NCI-H2196 treated with DMSO at 0.1 percent for 48 hours (cell line): ENCODE results near the gene EXOC3L1.

Experiments used
- DNase-seq: peaks from one replicate; lab custom pipeline; 2025; ENCODE audit not compliant: unreplicated experiment; lab: John Stamatoyannopoulos, UW

EXOC3L1 gene

DNA sequence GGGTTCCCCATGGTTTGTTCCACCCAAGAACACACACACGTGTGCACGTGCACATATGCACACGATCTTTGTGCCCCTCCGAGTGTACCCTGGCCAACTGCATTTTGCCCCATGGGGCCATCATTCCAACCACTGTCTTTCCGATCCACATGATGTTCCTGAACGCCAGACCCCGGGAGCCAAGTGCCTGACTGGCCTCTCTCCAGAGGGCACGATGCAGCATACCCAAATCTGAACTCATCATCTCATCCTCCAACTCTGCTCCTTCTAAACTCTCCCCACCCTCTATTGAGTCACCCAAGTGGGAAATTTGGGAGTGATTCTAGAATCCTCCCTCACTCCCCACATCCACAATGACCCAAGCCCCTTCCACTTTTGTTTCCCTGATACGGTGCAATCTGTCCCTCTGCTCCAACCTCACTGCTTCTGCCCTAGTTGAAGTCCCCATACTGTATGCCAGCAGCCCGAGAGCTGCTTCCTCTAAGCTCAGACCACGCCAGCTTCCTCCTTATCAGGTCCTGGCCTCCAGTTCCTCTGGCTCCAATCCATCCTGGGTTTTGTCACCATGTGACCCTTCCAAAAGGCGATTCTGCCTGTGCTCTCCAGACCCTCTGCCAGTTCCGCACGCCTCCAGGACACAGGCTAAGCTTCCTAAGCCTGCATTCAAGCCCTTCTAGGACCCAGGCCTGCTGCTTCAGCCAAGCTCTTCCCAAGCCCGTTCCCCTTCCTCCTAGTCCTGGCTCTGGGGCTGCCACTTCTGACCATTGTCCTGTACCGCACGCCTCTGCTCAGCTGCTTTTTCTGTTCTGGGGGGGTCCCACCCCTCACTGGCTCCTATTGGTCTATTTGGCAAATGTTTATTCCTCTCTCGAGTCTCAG, 26.9 kb upstream of the EXOC3L1 start:
- no peak for DNase-seq

- no peak for DNase-seq
Observed at GRCh38 chr16:67215706-67216105, 25.8 kb upstream of the EXOC3L1 start.

DNA sequence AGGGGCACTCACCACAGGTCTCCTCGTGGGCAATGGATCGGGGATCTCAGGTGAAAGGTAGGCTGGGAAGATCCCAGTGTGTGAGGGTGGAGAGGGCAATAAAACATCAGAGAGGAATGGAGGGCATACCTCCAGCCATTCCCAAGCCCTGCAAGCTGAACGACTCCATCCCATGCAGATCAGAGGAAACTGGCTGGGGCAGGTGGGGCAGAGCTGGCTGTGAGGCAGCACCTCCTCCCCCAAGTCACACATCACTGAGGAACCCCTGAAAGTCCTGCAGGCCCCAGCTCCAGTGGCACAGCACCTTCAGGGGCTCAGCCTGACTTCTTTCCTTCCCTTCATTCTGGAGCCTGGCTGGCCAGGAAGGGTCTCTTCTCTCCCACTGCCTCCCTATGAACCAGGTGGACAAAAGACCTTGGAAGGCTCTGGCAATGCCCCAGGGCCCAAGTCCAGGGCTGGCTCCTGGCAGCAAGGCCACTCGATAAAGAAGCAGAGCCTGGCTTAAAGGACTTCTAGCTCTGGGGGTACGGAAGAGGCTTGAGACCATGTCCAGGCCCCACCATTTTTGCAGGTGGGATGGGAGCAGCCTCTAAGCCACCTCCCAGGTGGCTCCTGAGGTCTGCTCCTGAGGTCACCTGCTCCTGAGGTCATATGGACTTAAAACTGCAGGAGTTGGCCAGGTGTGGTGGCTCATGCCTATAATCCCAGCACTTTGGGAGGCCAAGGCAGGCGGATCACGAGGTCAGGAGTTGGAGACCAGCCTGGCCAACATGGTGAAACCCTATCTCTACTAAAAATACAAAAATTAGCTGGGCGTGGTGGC, 23.5 kb upstream of the EXOC3L1 start:
- DNase-seq = no peak

- DNase-seq = no peak
Observed at GRCh38 chr16:67212766-67213165, 22.8 kb upstream of the EXOC3L1 start.

- no peak for DNase-seq
Observed at GRCh38 chr16:67211674-67212073, 21.7 kb upstream of the EXOC3L1 start.

- no peak for DNase-seq
Observed at GRCh38 chr16:67210069-67210937, 20.4 kb upstream of the EXOC3L1 start.

GRCh38 chr16:67209565-67209964, 19.6 kb upstream of the EXOC3L1 start:
- DNase-seq = no peak

DNA sequence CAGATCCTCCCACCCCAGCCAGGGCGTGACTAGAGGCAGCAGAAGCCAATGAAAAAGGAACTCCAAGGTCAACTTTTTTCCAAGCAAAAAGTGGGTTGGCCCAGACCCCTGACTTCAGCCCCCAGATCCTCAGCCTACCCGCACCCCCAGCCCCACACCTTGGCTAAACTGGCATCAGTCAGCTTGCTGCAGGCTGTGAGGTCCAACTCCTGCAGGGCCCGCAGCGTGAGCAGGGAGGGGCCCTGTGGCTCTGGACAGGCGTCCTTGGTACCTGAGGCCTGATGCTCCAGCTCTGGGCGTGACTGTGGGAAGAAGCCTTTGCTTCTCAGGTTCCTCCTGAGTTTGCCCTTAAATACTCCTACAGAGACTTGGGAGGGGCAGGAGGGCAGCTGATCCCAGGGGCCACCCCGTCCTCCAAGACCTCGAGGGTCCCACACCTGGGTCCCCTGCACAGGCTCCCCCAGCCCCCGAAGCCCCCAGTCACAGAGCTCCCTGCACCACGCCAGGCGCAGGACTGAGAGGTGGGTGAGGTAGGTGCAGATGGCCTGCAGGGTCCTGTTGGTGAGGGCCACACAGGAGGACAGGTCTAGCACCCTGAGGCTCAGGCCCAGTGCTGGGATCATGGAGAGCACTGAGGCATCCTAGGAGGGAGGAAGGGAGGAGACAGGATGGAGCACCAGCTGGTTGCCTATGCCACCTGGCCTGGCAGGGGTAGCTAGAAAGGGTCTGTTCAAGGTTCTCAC, 18.4 kb upstream of the EXOC3L1 start:
- no peak for DNase-seq

- peak; percentile 23 for DNase-seq
Observed at GRCh38 chr16:67207249-67208091, 17.5 kb upstream of the EXOC3L1 start.

GRCh38 chr16:67206838-67207248, 16.9 kb upstream of the EXOC3L1 start:
- no peak for DNase-seq

DNA sequence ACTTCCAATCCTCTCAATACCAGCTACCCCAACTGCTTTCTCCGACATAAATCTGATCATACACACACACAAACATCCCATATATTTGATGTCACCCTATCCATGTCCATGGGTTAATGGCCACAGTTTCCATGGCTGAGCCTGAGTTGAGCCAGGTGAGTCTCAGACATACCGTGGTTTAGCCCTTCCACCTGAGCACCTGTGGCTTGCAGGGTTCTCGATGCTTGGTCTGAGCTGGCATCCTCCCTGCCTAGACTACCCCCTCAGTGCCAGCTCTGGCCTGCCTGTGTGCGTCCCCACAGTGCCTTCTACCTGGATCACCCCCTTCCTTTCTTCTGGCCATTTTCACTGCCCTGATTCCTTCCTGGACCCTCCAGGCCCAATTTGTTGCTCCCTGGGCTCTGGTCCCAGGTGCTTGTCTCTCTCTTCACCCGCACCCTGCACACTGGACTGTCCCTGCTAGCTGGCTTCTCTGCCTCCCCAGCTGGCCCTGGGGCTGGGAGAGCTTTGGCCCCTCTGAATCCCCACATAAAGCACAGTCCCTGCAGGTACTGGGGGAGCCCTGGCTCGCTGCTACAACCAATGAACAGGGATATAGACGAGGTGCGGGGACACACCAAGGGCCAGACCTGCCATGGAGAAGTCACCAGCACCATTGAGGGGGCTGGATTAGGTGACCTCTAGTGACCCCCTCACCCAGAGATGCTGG, 16.3 kb upstream of the EXOC3L1 start:
- no peak for DNase-seq

GRCh38 chr16:67204076-67204475, 14.1 kb upstream of the EXOC3L1 start:
- no peak for DNase-seq

DNA sequence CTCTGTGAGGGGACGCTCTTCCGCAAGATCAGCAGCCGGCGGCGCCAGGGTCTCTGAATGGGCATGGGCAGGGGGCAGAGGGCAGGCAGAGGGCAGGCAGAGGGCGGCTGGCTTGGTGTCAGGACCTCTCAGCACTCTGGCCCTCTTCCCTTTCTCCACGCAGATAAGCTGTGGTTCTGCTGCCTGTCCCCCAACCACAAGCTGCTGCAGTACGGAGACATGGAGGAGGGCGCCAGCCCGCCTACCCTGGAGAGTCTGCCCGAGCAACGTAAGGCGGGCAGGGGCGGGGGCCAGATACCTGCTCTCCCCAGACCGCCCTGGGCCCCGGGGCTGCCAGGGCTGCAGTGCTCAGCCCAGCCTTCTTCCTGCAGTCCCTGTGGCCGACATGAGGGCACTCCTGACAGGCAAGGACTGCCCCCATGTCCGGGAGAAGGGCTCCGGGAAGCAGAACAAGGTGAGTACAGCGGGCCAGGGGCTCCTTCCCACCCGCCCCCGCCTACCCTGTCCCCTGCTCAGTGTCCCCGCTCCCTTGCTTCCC, 13.1 kb upstream of the EXOC3L1 start:
- DNase-seq = no peak

DNA sequence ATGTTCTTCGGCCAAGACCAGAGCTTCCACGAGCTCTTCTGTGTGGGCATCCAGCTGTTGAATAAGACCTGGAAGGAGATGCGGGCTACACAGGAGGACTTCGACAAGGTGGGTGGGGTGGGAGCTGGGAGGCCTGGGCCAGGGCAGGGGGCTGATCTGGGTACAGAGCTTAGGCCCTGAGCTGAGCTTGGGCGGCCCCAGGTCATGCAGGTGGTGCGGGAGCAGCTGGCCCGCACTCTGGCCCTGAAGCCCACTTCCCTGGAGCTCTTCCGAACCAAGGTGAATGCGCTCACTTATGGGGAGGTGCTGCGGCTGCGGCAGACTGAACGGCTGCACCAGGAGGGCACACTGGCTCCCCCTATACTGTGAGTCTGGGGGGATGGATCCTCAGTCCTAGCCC, 12.5 kb upstream of the EXOC3L1 start:
- DNase-seq = no peak

DNA sequence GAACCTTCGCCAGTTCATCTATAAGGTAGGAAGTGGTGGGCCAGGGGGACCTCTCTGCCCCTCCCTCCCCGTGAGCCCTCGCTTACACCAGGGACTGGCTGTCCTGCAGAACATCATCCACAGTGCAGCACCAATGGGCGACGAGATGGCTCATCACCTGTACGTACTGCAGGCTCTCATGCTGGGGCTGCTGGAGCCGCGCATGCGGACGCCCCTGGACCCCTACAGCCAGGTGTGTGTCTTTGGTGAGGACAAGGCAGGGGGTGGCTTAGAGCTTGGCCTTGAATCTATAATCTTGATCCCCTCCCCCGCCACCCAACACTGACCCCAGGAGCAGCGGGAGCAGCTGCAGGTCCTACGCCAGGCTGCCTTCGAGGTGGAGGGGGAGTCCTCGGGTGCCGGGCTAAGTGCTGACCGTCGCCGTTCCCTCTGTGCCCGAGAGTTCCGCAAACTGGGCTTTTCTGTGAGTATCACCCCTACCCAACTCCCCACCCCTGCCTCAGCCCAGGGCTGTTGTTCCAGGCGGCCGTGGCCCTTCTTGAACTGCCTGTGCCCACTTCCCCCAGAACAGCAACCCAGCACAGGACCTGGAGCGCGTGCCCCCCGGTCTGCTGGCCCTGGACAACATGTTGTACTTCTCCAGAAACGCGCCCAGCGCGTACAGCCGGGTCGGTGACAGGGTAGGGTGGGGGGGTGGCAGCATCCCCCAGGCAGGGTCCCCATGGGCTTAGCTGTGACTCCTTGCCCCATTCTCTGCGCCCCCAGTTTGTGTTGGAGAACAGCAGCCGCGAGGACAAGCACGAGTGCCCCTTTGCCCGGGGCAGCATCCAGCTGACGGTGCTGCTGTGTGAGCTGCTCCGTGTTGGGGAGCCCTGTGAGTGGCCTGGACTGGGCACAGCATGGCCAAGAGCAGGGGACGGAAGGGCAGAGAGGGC, 11.7 kb upstream of the EXOC3L1 start:
- DNase-seq = no peak

DNA sequence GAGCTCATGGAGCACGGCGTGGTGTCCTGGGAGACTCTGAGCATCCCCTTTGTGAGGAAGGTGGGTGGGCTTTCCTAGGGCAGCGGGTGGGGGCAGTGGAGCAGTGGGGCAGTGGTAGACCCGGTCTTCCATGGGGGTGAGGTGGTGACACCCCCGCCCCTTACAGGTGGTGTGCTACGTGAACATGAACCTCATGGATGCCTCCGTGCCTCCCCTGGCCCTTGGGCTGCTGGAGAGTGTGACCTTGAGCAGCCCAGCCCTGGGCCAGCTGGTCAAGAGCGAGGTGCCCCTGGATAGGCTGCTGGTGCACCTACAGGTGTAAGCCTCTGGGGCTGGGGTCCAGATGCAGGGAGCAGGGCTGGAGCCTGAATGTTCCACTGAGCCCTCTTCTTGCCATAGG, 10.6 kb upstream of the EXOC3L1 start:
- no peak for DNase-seq

- no peak for DNase-seq
Observed at GRCh38 chr16:67199808-67200198, 9.9 kb upstream of the EXOC3L1 start.
